Esophagus squamous epithelium (tissue), 5 donors: ENCODE results near the gene KLK5. TPM values are rescaled to one million over a fixed set of nuclear protein-coding genes. Genes with fewer than 3 reads are reported as not detected.
A peak's percentile ranks its signal among the peaks of the same experiment; 100 is the strongest.

Source experiments
- DNase-seq: peaks from one replicate; lab custom pipeline; 2025; lab: John Stamatoyannopoulos, UW
- H3K27ac ChIP-seq, 4 donors: fragments of 200-600 bp; sonication (generic); one replicate each; pipeline ENCODE4 v1.5.1; 2016 to 2019; ENCODE audit warnings: mild to moderate bottlenecking in 1 of 4
- H3K27me3 ChIP-seq, 4 donors: fragments of 200-600 bp; sonication (generic); 1 replicate in 3 of 4; 2 replicates in 1 of 4; pipeline versions ENCODE4 v1.5.1 to v1.6.0; 2017 to 2021; ENCODE audit warnings: antibody characterized with exemption in 1 of 4
- H3K36me3 ChIP-seq, 3 donors: fragments of 200-600 bp; sonication (generic); one replicate each; pipeline ENCODE4 v1.5.1; 2016 to 2019
- H3K4me1 ChIP-seq, 3 donors: fragments of 200-600 bp; sonication (generic); one replicate each; pipeline ENCODE4 v1.5.1; 2017 to 2019
- H3K4me3 ChIP-seq, 4 donors: fragments of 200-600 bp; sonication (generic); 1 replicate in 3 of 4; 2 replicates in 1 of 4; pipeline ENCODE4 v1.5.1; 2016 to 2019; ENCODE audit warnings: mild to moderate bottlenecking in 2 of 4, moderate library complexity in 1 of 4
- H3K9me3 ChIP-seq, 3 donors: fragments of 200-600 bp; sonication (generic); one replicate each; pipeline ENCODE4 v1.5.1; 2016 to 2019
- POLR2A ChIP-seq, 4 donors: fragments of 450-650 bp; IDR thresholded peaks; one replicate each; pipeline ENCODE4 v1.6.1; 2017; ENCODE audit warnings: antibody characterized with exemption in 4 of 4, mild to moderate bottlenecking in 4 of 4, moderate library complexity in 3 of 4
- WGBS, 2 donors: methylation state at CpG; one replicate each; pipeline ENCODE4 v1.1.5; 2018; 5-methylcytosine and 5-hydroxymethylcytosine counted together
- intact Hi-C: fragments of 100-400 bp; cut with DNase I; formaldehyde crosslinking; loops from one replicate; pipeline ENCODE4 v1.15.0; 2022
- total RNA-seq, 4 donors: library from RNA; depleted of rRNA; stranded (reverse); fragments of >200 nt; gene quantifications; one replicate each; pipeline ENCODE4 v1.1.0, GENCODE V29; 2016
- TF ChIP-seq, protein P1 (sequence below), 6 experiments: fragments of 450-650 bp in 4 of 6; fragments of 200-600 bp in 2 of 6; sonication (generic) in 2 of 6; IDR thresholded peaks; one replicate each; pipeline ENCODE4 v1.5.1; 2016 to 2019; ENCODE audit warnings: antibody characterized with exemption in 6 of 6, mild to moderate bottlenecking in 4 of 6, moderate library complexity in 4 of 6
- donor health status: DM: yes; HTN: yes; CAD: no.

Gene KLK5
- total RNA-seq, 4 donors from 2014 or later: 5.9 to 84.7 (median 49.9) TPM

GRCh38 chr19:50949861-50950260, 3.0 kb downstream of the KLK5 start:
- peaks cover 0 to 27% (median 0%) of the 10 kb centered on the region in 4 donors for H3K27me3 ChIP-seq
- DNase-seq: no peak
- intact Hi-C loops: no loop called here
- peaks cover 0 to 20% (median 0%) of the 10 kb centered on the region in 3 donors for H3K4me1 ChIP-seq
- no peaks in the 10 kb centered on the region for H3K36me3 ChIP-seq
- 59 to 80% methylated on average over 5 to 6 of the region's 19 CpGs for WGBS, 2 donors
- no peak overlapping the region for H3K4me3 ChIP-seq
- H3K9me3 ChIP-seq: no peaks in the 10 kb centered on the region
- no peak overlapping the region for H3K27ac ChIP-seq
- TF ChIP-seq, protein P1, sequence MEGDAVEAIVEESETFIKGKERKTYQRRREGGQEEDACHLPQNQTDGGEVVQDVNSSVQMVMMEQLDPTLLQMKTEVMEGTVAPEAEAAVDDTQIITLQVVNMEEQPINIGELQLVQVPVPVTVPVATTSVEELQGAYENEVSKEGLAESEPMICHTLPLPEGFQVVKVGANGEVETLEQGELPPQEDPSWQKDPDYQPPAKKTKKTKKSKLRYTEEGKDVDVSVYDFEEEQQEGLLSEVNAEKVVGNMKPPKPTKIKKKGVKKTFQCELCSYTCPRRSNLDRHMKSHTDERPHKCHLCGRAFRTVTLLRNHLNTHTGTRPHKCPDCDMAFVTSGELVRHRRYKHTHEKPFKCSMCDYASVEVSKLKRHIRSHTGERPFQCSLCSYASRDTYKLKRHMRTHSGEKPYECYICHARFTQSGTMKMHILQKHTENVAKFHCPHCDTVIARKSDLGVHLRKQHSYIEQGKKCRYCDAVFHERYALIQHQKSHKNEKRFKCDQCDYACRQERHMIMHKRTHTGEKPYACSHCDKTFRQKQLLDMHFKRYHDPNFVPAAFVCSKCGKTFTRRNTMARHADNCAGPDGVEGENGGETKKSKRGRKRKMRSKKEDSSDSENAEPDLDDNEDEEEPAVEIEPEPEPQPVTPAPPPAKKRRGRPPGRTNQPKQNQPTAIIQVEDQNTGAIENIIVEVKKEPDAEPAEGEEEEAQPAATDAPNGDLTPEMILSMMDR (IDR thresholded peaks at IDR 0.05): no peak
- no peak for TF ChIP-seq POLR2A (IDR thresholded peaks at IDR 0.05)

DNA sequence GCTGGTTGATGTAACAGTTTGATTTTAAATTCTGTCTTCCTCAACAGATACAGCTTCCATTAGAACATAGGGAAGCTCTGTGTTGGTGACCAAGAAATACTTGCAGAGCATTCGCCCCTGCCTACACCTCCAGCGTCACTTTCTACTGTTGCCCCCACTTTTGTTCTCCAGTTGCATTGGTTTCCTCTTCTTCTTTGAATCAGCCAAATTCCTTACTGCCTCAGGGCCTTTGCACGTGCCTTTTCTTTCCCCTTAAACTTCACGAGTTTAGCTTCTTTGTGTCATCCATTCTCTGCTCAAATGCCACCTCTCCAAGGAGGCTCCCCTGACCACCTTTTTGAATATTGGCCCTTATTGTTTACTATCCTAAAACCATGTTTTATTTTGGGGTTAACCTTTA, 5.7 kb downstream of the KLK5 start:
- 67 to 72% methylated on average over 4 of the region's 4 CpGs for WGBS, 2 donors
- TF ChIP-seq, protein P1 (IDR thresholded peaks at IDR 0.05): no peak
- TF ChIP-seq POLR2A (IDR thresholded peaks at IDR 0.05): no peak

DNA sequence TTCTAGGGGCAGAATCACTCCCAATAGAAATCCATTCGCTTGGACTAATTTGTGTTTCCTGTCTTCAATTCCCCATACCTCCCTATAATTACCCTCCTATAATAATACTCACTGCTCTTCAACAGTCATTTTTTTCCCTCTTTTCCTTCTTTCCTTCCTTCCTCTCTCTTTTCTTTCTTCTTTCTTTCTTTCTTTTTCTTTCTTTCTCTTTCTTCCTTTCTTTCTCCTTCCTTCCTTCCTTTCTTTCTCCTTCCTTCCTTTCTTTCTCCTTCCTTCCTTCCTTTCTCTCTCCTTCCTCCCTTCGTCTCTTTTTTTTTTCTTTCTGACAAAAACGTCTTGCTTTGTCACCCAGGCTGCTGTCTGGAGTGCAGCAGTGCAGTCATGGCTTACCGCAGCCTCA, 8.0 kb downstream of the KLK5 start:
- H3K4me3 ChIP-seq: no peak overlapping the region
- 79 to 85% methylated on average over 3 to 4 of the region's 4 CpGs for WGBS, 2 donors
- peaks cover 0 to 6% (median 0%) of the 10 kb centered on the region in 4 donors for H3K27me3 ChIP-seq
- peaks cover 0 to 8% (median 0%) of the 10 kb centered on the region in 3 donors for H3K4me1 ChIP-seq
- no peaks in the 10 kb centered on the region for H3K9me3 ChIP-seq
- H3K36me3 ChIP-seq: no peaks in the 10 kb centered on the region
- TF ChIP-seq, protein P1 (IDR thresholded peaks at IDR 0.05): no peak
- no peak for TF ChIP-seq POLR2A (IDR thresholded peaks at IDR 0.05)
- DNase-seq: no peak
- intact Hi-C loops: no loop called here
- H3K27ac ChIP-seq: no peak overlapping the region

More for the DNA sequence above, 5.7 kb downstream of the KLK5 start:
- peaks cover 0 to 11% (median 0%) of the 10 kb centered on the region in 4 donors for H3K27me3 ChIP-seq
- H3K4me3 ChIP-seq: no peak overlapping the region
- H3K36me3 ChIP-seq: no peaks in the 10 kb centered on the region
- H3K4me1 ChIP-seq: peaks cover 0 to 18% (median 0%) of the 10 kb centered on the region in 3 donors
- DNase-seq: no peak
- intact Hi-C loops: no loop called here
- no peaks in the 10 kb centered on the region for H3K9me3 ChIP-seq
- H3K27ac ChIP-seq: no peak overlapping the region

- H3K27ac ChIP-seq: peak overlapping the region in 2 of 4 donors; percentile 49 to 58
- H3K4me1 ChIP-seq: peaks cover 0 to 8% (median 0%) of the 10 kb centered on the region in 3 donors
- 73 to 81% methylated on average over 5 of the region's 10 CpGs for WGBS, 2 donors
- H3K4me3 ChIP-seq: no peak overlapping the region
- H3K36me3 ChIP-seq: no peaks in the 10 kb centered on the region
- peaks cover 0 to 4% (median 0%) of the 10 kb centered on the region in 3 donors for H3K9me3 ChIP-seq
- intact Hi-C loops: no loop called here
- DNase-seq: no peak
- H3K27me3 ChIP-seq: peaks cover 0 to 5% (median 0%) of the 10 kb centered on the region in 4 donors
- TF ChIP-seq, protein P1 (IDR thresholded peaks at IDR 0.05): no peak
- no peak for TF ChIP-seq POLR2A (IDR thresholded peaks at IDR 0.05)
Observed at GRCh38 chr19:50943074-50943828, 9.6 kb downstream of the KLK5 start.

- TF ChIP-seq, protein P1 (IDR thresholded peaks at IDR 0.05): no peak
- no peak for TF ChIP-seq POLR2A (IDR thresholded peaks at IDR 0.05)
- DNase-seq: no peak
- H3K4me1 ChIP-seq: peaks cover 0 to 24% (median 0%) of the 10 kb centered on the region in 3 donors
- no peaks in the 10 kb centered on the region for H3K36me3 ChIP-seq
- WGBS, 2 donors: 62 to 66% methylated on average over 2 of the region's 2 CpGs
- peaks cover 0 to 5% (median 0%) of the 10 kb centered on the region in 4 donors for H3K27me3 ChIP-seq
- peaks cover 0 to 4% (median 0%) of the 10 kb centered on the region in 3 donors for H3K9me3 ChIP-seq
- intact Hi-C loops: no loop called here
- H3K27ac ChIP-seq: no peak overlapping the region
- H3K4me3 ChIP-seq: no peak overlapping the region
Observed at GRCh38 chr19:50939596-50939995, 13.2 kb downstream of the KLK5 start.
